Measurements from ENCODE around the gene CACHD1.
A peak's percentile ranks its signal among the peaks of the same experiment; 100 is the strongest.

The CACHD1 gene

DNA sequence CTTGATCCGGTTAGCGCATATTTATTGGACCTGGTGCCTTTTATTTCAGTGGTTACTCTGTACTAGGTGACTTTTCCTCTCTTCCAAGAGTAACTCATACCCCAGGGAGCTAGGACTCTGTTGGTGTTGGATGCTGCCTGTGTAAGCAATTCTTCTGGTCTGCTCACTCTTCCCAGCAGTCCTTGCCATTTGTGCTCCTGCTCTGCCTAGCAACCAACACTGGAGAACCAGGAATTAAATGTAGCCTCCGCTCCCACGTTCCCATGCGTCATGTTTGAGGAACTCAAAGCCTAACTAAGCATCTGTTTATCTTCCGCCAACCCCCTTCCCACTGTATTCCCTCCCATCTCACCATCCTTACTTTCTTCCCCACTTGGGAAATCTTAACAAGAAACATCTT lies 209.2 kb downstream of the CACHD1 start:
- TF ChIP-seq, protein P1, sequence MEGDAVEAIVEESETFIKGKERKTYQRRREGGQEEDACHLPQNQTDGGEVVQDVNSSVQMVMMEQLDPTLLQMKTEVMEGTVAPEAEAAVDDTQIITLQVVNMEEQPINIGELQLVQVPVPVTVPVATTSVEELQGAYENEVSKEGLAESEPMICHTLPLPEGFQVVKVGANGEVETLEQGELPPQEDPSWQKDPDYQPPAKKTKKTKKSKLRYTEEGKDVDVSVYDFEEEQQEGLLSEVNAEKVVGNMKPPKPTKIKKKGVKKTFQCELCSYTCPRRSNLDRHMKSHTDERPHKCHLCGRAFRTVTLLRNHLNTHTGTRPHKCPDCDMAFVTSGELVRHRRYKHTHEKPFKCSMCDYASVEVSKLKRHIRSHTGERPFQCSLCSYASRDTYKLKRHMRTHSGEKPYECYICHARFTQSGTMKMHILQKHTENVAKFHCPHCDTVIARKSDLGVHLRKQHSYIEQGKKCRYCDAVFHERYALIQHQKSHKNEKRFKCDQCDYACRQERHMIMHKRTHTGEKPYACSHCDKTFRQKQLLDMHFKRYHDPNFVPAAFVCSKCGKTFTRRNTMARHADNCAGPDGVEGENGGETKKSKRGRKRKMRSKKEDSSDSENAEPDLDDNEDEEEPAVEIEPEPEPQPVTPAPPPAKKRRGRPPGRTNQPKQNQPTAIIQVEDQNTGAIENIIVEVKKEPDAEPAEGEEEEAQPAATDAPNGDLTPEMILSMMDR (IDR thresholded peaks at IDR 0.05; ENCODE audit: insufficient read depth, missing control alignments) = no peak
- no peak for FAIRE-seq
- no peak for DNase-seq (ENCODE audit: insufficient read length, low spot score)

DNA sequence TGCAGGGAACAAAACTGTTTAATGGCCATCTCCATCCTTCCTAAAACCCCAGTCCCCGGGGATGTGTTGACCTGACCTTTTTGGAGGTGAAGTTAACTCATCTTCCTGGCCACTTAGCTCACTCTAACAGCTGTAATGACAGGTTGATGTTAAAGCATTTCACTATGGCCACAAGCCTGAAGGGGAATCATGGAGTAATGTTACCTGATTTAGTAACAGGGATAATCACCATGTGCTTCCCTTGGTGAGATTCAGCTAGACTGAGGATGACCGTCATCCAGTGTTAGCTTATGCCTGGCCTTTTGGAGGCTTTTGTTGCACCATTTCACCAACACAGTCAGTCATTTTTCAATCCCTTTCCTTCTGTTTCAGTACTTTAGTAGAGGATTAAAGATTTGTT lies 210.7 kb downstream of the CACHD1 start:
- DNase-seq (ENCODE audit: insufficient read length, low spot score) (no peak), FAIRE-seq (no peak)
- TF ChIP-seq, protein P1 (IDR thresholded peaks at IDR 0.05; ENCODE audit: insufficient read depth, missing control alignments) = no peak

DNA sequence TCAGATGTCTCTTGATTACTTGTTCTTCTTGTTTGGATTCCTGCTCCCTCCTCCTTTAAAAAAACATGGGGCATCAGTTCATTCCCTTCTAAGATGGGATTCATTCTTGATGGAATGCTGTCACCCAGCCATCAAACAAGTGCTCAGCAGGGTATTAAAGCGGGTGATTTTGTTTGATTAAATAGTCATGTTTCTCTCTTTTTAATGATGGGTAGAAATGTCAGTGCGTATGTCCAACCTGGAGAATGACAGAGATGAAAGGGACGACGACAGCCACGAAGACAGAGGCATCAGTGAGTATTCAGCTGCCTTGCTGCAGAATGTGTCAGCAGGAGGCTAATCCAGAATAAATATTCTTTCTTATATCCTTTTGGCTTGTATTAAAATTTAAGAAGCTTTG lies 211.1 kb downstream of the CACHD1 start:
- TF ChIP-seq, protein P1 (IDR thresholded peaks at IDR 0.05; ENCODE audit: insufficient read depth, missing control alignments) = no peak
- no peak for DNase-seq (ENCODE audit: insufficient read length, low spot score)
- no peak for FAIRE-seq

DNA sequence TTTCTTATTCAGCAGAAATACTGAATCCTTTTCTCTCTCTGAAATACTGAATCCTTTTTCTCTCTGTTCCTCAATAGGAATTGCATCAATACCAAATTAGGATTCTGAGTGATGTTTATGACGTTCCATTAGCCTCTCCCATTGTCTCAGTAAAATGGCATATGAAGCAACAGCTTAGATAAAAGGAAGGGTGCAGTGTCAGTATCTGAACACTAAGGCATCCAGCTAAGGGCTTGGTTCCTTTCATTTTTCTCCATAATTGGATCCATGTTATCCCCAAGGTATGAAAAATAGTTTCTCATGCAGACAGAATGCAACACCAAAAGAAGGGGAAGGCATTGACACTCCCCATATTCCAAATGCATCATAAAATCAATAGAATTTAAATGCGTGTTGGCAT lies 213.5 kb downstream of the CACHD1 start:
- FAIRE-seq (no peak), DNase-seq (ENCODE audit: insufficient read length, low spot score) (no peak)
- TF ChIP-seq, protein P1 (IDR thresholded peaks at IDR 0.05; ENCODE audit: insufficient read depth, missing control alignments) = no peak

DNA sequence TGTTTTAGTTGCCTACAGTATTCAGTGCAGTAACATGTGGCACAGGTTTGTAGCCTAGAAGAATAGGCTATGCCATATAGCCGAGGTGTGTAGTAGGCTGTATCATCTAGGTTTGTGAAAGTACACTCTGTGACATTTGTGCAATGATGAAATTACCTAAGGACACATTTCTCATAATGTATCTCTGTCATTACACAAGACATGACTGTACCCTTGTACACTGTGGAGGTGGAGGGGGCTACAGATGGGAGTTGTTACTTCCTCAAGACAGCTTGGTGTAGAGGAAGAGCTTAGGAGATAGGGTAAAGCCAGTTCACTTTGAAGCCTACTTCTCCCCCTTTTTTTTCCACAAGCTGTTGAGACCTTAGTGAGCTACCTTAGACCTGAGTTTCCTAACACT lies 215.3 kb downstream of the CACHD1 start:
- no peak for FAIRE-seq
- TF ChIP-seq, protein P1 (IDR thresholded peaks at IDR 0.05; ENCODE audit: insufficient read depth, missing control alignments) = no peak

DNA sequence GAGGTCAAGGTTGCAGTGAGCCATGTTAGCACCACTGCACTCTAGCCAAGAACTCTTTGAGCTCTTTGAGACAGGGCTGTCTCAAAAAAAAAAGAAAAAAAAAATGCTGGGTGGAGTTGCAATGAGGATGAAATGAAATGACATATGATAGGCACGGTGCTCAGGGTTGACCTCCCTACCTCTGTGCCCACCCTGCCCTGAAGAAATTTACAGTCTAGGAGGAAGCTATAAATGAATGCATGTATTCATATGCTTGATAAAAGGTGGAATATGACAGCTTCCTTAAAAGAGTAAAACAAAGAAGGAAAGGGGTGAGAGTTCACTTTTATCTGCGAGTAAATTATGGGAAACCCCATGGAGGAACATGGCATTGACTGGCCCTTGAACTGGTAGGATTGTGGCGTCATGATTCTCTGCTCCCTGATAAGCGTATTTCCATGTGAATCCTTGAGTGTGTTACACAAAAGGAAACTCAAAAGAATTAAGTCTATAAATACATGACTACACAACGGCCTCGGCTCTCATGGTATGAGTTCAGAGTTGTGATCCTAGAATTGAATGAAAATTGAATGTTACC lies 215.9 kb downstream of the CACHD1 start:
- no peak for FAIRE-seq
- TF ChIP-seq, protein P1 (IDR thresholded peaks at IDR 0.05; ENCODE audit: insufficient read depth, missing control alignments) = no peak
- DNase-seq (ENCODE audit: insufficient read length, low spot score) = no peak

More for the DNA sequence above, 215.3 kb downstream of the CACHD1 start:
- DNase-seq (ENCODE audit: insufficient read length, low spot score) = no peak

DNA sequence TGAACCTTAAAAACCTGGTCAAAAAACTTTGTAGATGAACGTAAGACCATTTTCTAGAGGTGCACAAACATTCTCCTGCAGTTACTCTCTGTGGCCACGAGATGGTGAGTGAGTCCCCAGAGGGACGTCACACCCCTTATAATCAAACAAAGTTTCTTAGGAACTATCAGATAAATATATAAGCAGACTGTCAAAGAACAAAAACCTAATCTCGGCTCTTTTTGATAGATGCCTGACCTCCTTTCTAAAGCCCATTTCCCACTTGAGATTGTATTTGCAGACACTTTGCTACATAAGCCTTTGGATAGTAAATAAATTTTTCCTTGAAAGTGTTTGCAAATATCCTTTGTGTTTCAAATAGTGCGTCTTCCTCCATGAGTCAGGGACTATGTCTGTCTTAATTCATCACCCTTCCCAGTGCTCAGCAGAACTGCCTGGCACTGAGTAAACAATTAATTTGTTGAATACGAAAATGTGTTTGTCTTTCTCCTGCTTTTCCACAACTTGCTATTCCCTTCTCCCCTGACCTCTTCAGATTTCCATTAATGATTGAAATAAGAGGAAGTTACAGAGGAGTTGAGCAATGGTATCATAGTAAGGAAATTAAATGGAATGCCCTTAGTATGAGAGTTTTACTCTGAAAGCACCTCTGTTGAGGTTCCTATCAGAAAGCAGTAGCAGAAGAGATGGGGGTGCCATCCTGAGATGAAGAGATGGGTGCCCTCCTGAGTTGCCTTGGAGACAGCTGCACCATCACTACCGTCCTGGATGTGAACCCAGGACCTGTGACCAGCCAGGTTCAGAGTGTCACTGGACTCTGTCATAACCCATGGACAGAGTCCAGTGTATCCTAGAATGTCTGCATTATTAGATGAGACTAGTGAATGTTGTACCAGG lies 217.1 kb downstream of the CACHD1 start:
- TF ChIP-seq, protein P1 (IDR thresholded peaks at IDR 0.05; ENCODE audit: insufficient read depth, missing control alignments) = peak; percentile 68
- DNase-seq (ENCODE audit: insufficient read length, low spot score) (no peak), FAIRE-seq (peak; percentile 64)

Data from D721Med (cell line).